Measurements from ENCODE around the gene TNFSF15. TPM values are rescaled to one million over a fixed set of nuclear protein-coding genes. Genes with fewer than 3 reads are reported as not detected.

The TNFSF15 gene
- total RNA-seq, 4 donors from 2014 or later = 0.15 to 3.3 TPM; not detected in 2

- no peaks in the 10 kb centered on the region for H3K36me3 ChIP-seq
- H3K9me3 ChIP-seq = no peaks in the 10 kb centered on the region
- DNase-seq = no peak
- no peak overlapping the region for H3K27ac ChIP-seq
- H3K4me3 ChIP-seq = no peak overlapping the region
- H3K27me3 ChIP-seq = no peaks in the 10 kb centered on the region
- TF ChIP-seq CTCF (IDR thresholded peaks at IDR 0.05) (no peak), POLR2A (IDR thresholded peaks at IDR 0.05) (no peak)
- intact Hi-C loops (cut with DNase I; ENCODE audit: low total_unique reads) = no loop called here
- no peaks in the 10 kb centered on the region for H3K4me1 ChIP-seq
These were observed 45.5 kb upstream of the TNFSF15 start for GRCh38 chr9:114851306-114851705.

GRCh38 chr9:114850871-114851270, 45.0 kb upstream of the TNFSF15 start:
- no peaks in the 10 kb centered on the region for H3K36me3 ChIP-seq
- intact Hi-C loops (cut with DNase I; ENCODE audit: low total_unique reads) = no loop called here

GRCh38 chr9:114849450-114849849, 43.6 kb upstream of the TNFSF15 start:
- H3K27ac ChIP-seq = no peak overlapping the region
- DNase-seq = no peak
- H3K27me3 ChIP-seq = no peaks in the 10 kb centered on the region
- TF ChIP-seq CTCF (IDR thresholded peaks at IDR 0.05) (no peak), POLR2A (IDR thresholded peaks at IDR 0.05) (no peak)
- no peak overlapping the region for H3K4me3 ChIP-seq
- no peaks in the 10 kb centered on the region for H3K9me3 ChIP-seq
- intact Hi-C loops (cut with DNase I; ENCODE audit: low total_unique reads) = no loop called here
- no peaks in the 10 kb centered on the region for H3K4me1 ChIP-seq
- no peaks in the 10 kb centered on the region for H3K36me3 ChIP-seq

More at GRCh38 chr9:114850871-114851270, 45.0 kb upstream of the TNFSF15 start:
- TF ChIP-seq POLR2A (IDR thresholded peaks at IDR 0.05) (no peak), CTCF (IDR thresholded peaks at IDR 0.05) (no peak)
- DNase-seq = no peak
- Histone ChIP-seq H3K4me1 (no peaks in the 10 kb centered on the region), H3K27me3 (no peaks in the 10 kb centered on the region), H3K4me3 (no peak overlapping the region), H3K9me3 (no peaks in the 10 kb centered on the region), H3K27ac (no peak overlapping the region)

- Histone ChIP-seq H3K9me3 (no peaks in the 10 kb centered on the region), H3K27me3 (no peaks in the 10 kb centered on the region), H3K4me3 (no peak overlapping the region), H3K4me1 (no peaks in the 10 kb centered on the region), H3K27ac (no peak overlapping the region), H3K36me3 (no peaks in the 10 kb centered on the region)
- no peak for TF ChIP-seq POLR2A (IDR thresholded peaks at IDR 0.05)
- TF ChIP-seq CTCF (IDR thresholded peaks at IDR 0.05) = no peak
- no peak for DNase-seq
- intact Hi-C loops (cut with DNase I; ENCODE audit: low total_unique reads) = no loop called here
These were observed 41.9 kb upstream of the TNFSF15 start for GRCh38 chr9:114847492-114848417.

GRCh38 chr9:114845373-114845772, 39.5 kb upstream of the TNFSF15 start:
- no peaks in the 10 kb centered on the region for H3K4me1 ChIP-seq
- intact Hi-C loops (cut with DNase I; ENCODE audit: low total_unique reads) = no loop called here
- no peak for DNase-seq
- H3K27ac ChIP-seq = no peak overlapping the region
- H3K27me3 ChIP-seq = no peaks in the 10 kb centered on the region
- TF ChIP-seq POLR2A (IDR thresholded peaks at IDR 0.05) (no peak), CTCF (IDR thresholded peaks at IDR 0.05) (no peak)
- no peaks in the 10 kb centered on the region for H3K36me3 ChIP-seq
- H3K4me3 ChIP-seq = no peak overlapping the region
- H3K9me3 ChIP-seq = no peaks in the 10 kb centered on the region

Measured in uterus (tissue), 4 donors.